ENCODE results near the gene ATP5MC2.

ATP5MC2 gene

DNA sequence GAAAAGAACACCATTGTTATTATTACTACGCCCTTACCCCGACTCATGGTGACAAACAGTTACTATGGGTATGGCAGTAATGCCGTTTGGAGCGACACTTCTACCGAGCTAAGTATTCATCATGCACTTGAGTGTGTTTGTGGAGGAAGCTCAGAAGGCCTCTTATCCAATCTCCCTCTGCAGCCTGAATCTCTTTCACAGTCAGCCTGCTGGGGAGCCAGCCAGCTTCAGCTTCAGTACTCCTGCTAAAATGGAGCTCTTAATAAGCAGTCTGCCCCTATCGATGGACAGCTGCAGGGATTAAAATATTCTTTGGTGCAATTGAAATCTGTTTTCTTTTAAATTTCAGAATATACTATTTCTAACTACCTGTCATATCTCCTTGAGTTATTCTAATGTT is 24.7 kb upstream of the ATP5MC2 start:
- DNase-seq (ENCODE audit: low read depth) = no peak
- TF ChIP-seq, protein P1, sequence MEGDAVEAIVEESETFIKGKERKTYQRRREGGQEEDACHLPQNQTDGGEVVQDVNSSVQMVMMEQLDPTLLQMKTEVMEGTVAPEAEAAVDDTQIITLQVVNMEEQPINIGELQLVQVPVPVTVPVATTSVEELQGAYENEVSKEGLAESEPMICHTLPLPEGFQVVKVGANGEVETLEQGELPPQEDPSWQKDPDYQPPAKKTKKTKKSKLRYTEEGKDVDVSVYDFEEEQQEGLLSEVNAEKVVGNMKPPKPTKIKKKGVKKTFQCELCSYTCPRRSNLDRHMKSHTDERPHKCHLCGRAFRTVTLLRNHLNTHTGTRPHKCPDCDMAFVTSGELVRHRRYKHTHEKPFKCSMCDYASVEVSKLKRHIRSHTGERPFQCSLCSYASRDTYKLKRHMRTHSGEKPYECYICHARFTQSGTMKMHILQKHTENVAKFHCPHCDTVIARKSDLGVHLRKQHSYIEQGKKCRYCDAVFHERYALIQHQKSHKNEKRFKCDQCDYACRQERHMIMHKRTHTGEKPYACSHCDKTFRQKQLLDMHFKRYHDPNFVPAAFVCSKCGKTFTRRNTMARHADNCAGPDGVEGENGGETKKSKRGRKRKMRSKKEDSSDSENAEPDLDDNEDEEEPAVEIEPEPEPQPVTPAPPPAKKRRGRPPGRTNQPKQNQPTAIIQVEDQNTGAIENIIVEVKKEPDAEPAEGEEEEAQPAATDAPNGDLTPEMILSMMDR (IDR thresholded peaks at IDR 0.05; ENCODE audit: low read length, missing control alignments) = no peak
- no peak overlapping the region for H3K4me3 ChIP-seq (replicated peaks; ENCODE audit: low read depth, low read length)

DNA sequence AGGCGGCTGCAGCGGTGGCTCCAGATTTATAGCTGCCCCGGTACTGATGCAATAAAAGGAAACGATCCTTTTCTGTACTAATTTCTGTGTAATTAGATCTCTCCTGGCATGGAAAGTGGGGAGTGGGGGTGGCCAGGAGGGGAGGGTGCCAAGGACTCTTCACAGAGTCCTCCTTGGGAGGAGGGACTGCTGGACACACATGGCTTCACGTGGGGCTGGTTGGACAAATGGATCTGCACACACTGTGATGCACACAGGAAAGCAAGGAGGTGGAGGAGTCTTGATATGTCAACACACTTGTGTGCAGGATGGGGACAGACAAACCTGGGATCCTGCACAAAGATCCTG is 23.8 kb upstream of the ATP5MC2 start:
- TF ChIP-seq, protein P1 (IDR thresholded peaks at IDR 0.05; ENCODE audit: low read length, missing control alignments) = no peak
- no peak for DNase-seq (ENCODE audit: low read depth)
- H3K4me3 ChIP-seq (replicated peaks; ENCODE audit: low read depth, low read length) = no peak overlapping the region

DNA sequence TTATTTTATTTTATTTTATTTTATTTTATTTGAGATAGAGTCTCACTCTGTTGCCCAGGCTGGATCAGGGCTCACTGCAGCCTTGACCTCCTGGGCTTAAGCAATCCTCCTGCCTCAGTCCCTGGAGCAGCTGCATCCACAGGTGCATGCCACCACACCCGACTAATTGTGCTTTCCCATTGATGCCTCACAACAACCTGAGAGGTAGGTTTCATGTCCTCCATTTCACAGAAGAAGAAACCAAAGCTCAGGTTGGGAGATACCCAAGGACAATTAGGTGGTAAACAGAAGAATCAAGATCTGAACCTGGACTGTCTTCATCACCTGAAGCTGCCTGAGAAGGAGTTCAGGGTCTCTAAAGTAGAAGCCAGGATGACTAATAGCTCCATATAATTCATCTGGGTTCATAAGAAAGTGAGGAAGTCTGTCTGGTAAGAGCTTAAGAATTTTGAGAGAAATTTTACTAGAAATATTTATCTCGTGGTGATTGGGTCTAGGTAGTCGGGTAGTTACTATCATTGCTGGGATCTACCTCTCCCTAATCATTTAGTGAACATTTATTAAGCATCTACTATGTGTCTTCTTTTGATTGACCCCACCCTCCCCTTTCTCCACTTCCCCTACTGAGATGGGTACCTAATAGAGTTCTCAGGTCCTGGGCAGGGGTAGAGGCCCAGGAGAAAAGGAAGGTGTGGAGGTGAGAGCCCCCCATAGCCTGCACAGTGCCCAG is 23.2 kb upstream of the ATP5MC2 start:
- DNase-seq (ENCODE audit: low read depth) = no peak
- TF ChIP-seq, protein P1 (IDR thresholded peaks at IDR 0.05; ENCODE audit: low read length, missing control alignments) = no peak
- H3K4me3 ChIP-seq (replicated peaks; ENCODE audit: low read depth, low read length) = no peak overlapping the region

DNA sequence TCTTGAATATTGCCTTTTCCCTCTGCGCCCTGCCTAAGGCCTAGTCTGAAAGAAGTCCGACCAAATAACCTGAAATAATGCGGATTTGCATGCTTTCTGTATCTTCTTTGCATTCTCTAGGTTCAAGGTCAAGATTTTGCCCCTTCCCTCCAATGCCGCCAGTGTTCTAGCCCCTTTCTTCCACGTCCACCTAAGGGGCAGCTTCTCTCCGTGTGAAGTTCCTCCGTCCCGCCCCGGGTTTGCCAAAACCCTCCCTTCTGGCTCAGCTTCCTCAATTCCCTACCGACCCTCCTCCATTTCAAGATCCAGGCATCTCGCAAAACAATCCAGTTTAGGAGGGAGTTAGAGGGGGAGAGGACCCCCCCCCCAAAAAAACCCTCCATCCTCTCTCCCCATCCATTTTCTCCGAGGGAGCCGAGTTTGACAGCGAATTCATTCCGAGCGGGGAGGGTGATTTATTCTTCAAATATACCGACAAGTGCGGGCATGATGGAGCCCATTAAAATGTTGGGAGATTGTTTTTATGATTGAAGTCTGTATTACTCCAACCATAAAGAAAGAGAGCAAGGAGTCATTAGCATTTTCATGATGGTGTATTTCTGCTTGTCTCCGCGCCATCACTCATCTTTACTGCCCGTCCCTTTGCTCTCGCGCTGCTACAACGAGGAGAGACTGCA is 20.9 kb upstream of the ATP5MC2 start:
- TF ChIP-seq, protein P1 (IDR thresholded peaks at IDR 0.05; ENCODE audit: low read length, missing control alignments) = no peak
- no peak overlapping the region for H3K4me3 ChIP-seq (replicated peaks; ENCODE audit: low read depth, low read length)
- no peak for DNase-seq (ENCODE audit: low read depth)

DNA sequence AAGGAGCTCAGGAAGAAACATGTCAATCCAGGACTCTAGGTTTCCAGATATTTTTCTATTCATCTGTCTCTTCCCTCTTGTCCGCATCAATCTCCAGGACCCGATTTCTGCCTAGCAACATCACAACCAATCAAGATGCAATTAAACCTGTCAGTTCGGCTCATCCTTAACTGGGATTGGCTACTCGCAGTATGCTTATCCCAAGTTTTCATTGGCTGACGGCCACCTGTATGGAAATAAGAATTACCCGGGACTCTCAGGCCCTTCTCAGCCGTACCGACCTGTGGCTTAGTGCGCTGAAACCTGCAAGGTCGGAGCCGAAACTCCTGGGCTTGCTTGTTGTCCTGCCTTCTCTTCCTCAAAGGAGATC is 20.4 kb upstream of the ATP5MC2 start:
- TF ChIP-seq, protein P1 (IDR thresholded peaks at IDR 0.05; ENCODE audit: low read length, missing control alignments) = no peak
- H3K4me3 ChIP-seq (replicated peaks; ENCODE audit: low read depth, low read length) = no peak overlapping the region
- DNase-seq (ENCODE audit: low read depth) = peak; percentile 90

DNA sequence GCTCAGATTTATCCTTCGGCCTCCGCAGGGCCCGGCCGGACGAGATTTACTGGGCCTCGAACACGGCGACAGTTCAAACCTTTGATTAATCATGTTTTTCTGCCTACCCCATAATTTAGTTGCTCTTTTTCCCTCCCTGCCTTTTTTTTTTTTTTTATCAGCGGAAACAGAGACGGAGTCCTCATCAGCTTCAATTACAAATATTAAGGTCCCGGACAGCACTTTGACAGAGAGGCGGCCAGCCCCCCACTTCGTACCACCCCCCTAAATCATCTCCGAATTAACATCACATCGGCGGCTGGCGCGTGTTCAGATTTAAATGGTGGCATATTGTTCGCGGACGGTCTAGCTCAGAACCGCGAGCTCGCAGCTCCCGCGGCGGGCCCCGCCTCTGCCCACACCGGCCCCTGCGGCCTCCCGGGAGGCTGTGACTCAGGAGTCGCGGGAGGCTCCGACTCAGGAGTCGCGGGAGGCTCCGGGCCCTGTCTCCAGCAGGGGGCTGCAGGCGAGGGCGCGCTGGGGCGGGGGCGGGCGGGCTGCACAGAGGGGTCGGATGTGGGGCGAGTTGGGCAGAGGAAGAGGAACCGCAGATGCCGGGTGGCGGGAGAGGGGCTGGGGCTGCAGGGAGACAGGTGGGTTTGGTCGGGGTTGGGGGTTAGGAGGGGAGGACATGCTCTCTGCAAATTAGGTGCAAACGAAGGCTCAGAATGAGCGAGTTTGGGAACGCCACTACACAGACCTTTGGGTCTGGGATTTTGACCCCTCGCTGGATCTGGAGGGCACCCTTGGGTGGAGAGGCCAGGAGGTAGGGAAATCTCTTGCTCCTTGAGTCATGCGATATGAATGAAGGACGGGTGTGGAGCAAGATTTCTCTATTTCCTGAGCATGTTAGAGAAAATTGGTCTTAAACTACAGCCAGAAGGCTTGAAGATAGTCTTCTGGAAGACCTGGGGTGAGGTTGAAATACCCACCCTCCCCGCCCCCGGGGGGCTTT is 19.6 kb upstream of the ATP5MC2 start:
- peak overlapping the region; percentile 25 for H3K4me3 ChIP-seq (replicated peaks; ENCODE audit: low read depth, low read length)
- TF ChIP-seq, protein P1 (IDR thresholded peaks at IDR 0.05; ENCODE audit: low read length, missing control alignments) = peak; percentile 0
- peak; percentile 69 for DNase-seq (ENCODE audit: low read depth)
